Gastroesophageal sphincter (tissue), 3 donors: ENCODE data around the gene CACNA1I.

Experiments used
- CTCF ChIP-seq, 4 experiments: fragments of 200-600 bp in 2 of 4; fragments of 450-650 bp in 2 of 4; sonication (generic) in 1 of 4; IDR thresholded peaks; one replicate each; pipeline ENCODE4 v1.5.1; 2017 to 2019; ENCODE audit warnings: antibody characterized with exemption in 4 of 4, mild to moderate bottlenecking in 2 of 4, moderate library complexity in 2 of 4
- EP300 ChIP-seq: sonication (generic); formaldehyde crosslinking; IDR thresholded peaks from one replicate; pipeline ENCODE4 v1.6.1; 2017; ENCODE audit warnings: antibody characterized with exemption, mild to moderate bottlenecking
- POLR2A ChIP-seq, 2 donors: fragments of 450-650 bp; IDR thresholded peaks; one replicate each; pipeline ENCODE4 v1.6.1; 2017; ENCODE audit warnings: antibody characterized with exemption in 2 of 2, mild to moderate bottlenecking in 2 of 2, moderate library complexity in 1 of 2

GRCh38 chr22:39655004-39655579, 84.5 kb downstream of the CACNA1I start:
- no peak for TF ChIP-seq CTCF (IDR thresholded peaks at IDR 0.05)
- no peak for TF ChIP-seq POLR2A (IDR thresholded peaks at IDR 0.05)
- no peak for TF ChIP-seq EP300
